HCT116 (cell line): ENCODE measurements around the gene CR1L. TPM values are rescaled to one million over a fixed set of nuclear protein-coding genes. Genes with fewer than 3 reads are reported as not detected.

Experiments used
- ATAC-seq: fragments of 200-7000 bp; cut with Tn5 transposase; 2 replicates; pipeline ENCODE4 v1.9.1; 2020; ENCODE audit warnings: mild to moderate bottlenecking, moderate library complexity
- BruUV-seq: library from RNA; stranded (reverse); fragments of 400-500 nt; replicated peaks from 2 replicates; lab custom pipeline; 2021; lab: Mats Ljungman, UMichigan
- CTCF ChIA-PET: fragments of 300-600 bp; sonication (Branson Sonifier 250); formaldehyde crosslinking; loops from one replicate; lab custom pipeline; 2021; ENCODE audit warnings: antibody characterized with exemption; lab: Charles Lee
- POLR2A ChIA-PET: fragments of 300-600, 350-600 bp; sonication (Branson Sonifier 250); formaldehyde crosslinking; loops from one replicate; lab custom pipeline; 2021; ENCODE audit warnings: antibody characterized with exemption; lab: Charles Lee
- RAD21 ChIA-PET, 2 experiments: fragments of 300-600 bp; sonication (Branson Sonifier 250); formaldehyde crosslinking; loops; one replicate each; lab custom pipeline; 2023; ENCODE audit warnings: low total read pairs in 2 of 2; ENCODE audit not compliant: uncharacterized antibody in 2 of 2, unreplicated experiment in 2 of 2, low non-redundant PET in 1 of 2; lab: Charles Lee
- DNase-seq: peaks from one replicate; pipeline ENCODE4 v3.0.0-alpha.2; 2010; ENCODE audit warnings: low read depth, low spot score
- H2AFZ ChIP-seq: fragments of 200-600 bp; shearing (Covaris generic), sonication (generic); 2 replicates; pipeline ENCODE4 v1.6.1; 2017; ENCODE audit warnings: low read depth, mixed run types, mixed read lengths, antibody characterized with exemption, low read length; ENCODE audit not compliant: poor library complexity, severe bottlenecking
- H3K27ac ChIP-seq: 2 replicates; pipeline ENCODE4 v1.5.1; 2012; ENCODE audit warnings: low read depth, low read length
- H3K27me3 ChIP-seq: fragments of 200-600 bp; sonication (generic); 2 replicates; pipeline ENCODE4 v1.6.1; 2016; ENCODE audit warnings: mixed run types, low read length, mixed read lengths; ENCODE audit not compliant: insufficient read depth
- H3K36me3 ChIP-seq, 2 experiments: fragments of 200-500 bp in 1 of 2; fragments of 200-600 bp in 1 of 2; sonication (Bioruptor generic) in 1 of 2; sonication (generic) in 1 of 2; 2 replicates each; pipeline versions ENCODE4 v1.5.1 to v1.6.1; 2014 to 2016; ENCODE audit warnings: low read length in 2 of 2, inconsistent platforms in 1 of 2, mixed read lengths in 1 of 2, mixed run types in 1 of 2; ENCODE audit not compliant: insufficient read depth in 2 of 2, control insufficient read depth in 1 of 2
- H3K4me1 ChIP-seq, 2 experiments: fragments of 200-600 bp in 1 of 2; sonication (generic) in 1 of 2; 2 replicates each; pipeline versions ENCODE4 v1.5.1 to v1.6.1; 2012 to 2017; ENCODE audit warnings: low read length in 2 of 2, inconsistent platforms in 1 of 2, mild to moderate bottlenecking in 1 of 2, mixed read lengths in 1 of 2, mixed run types in 1 of 2, moderate library complexity in 1 of 2; ENCODE audit not compliant: insufficient read depth in 2 of 2, control insufficient read depth in 1 of 2
- H3K4me2 ChIP-seq: fragments of 200-600 bp; sonication (generic); 2 replicates; pipeline ENCODE4 v1.6.1; 2017; ENCODE audit warnings: mixed run types, low read length, mixed read lengths
- H3K4me3 ChIP-seq, 2 experiments: fragments of 200-600 bp in 1 of 2; sonication (generic) in 1 of 2; replicated peaks in 1 of 2; 2 replicates each; pipeline ENCODE4 v1.5.1; 2011 to 2016; ENCODE audit warnings: low read length in 2 of 2, control low read depth in 1 of 2, low read depth in 1 of 2, mild to moderate bottlenecking in 1 of 2, mixed read lengths in 1 of 2, mixed run types in 1 of 2
- H3K79me2 ChIP-seq: fragments of 200-600 bp; sonication (generic); 2 replicates; pipeline ENCODE4 v1.6.1; 2017; ENCODE audit warnings: mild to moderate bottlenecking, mixed run types, low read length, moderate library complexity, mixed read lengths; ENCODE audit not compliant: insufficient read depth
- H3K9ac ChIP-seq: fragments of 200-600 bp; sonication (generic); 2 replicates; pipeline ENCODE4 v1.6.1; 2016; ENCODE audit warnings: low read length, mixed read lengths
- H3K9me2 ChIP-seq: fragments of 200-600 bp; sonication (generic), shearing (Covaris generic); 2 replicates; pipeline ENCODE4 v1.6.1; 2017; ENCODE audit warnings: mixed run types, mild to moderate bottlenecking, moderate library complexity; ENCODE audit not compliant: insufficient read depth
- H3K9me3 ChIP-seq, 2 experiments: fragments of 200-500 bp in 1 of 2; fragments of 200-600 bp in 1 of 2; sonication (Bioruptor generic) in 1 of 2; sonication (generic) in 1 of 2; 2 replicates each; pipeline ENCODE4 v1.6.1; 2014 to 2017; ENCODE audit warnings: low read length in 2 of 2, mixed read lengths in 2 of 2, inconsistent platforms in 1 of 2, low read depth in 1 of 2, mild to moderate bottlenecking in 1 of 2, mixed run types in 1 of 2, moderate library complexity in 1 of 2; ENCODE audit not compliant: control insufficient read depth in 1 of 2, insufficient read depth in 1 of 2
- H4K20me1 ChIP-seq: fragments of 200-600 bp; sonication (generic), shearing (Covaris generic); 2 replicates; pipeline ENCODE4 v1.6.1; 2017; ENCODE audit warnings: mixed run types, mild to moderate bottlenecking, moderate library complexity; ENCODE audit not compliant: insufficient read depth
- CBX3 ChIP-seq: IDR thresholded peaks from 2 replicates; pipeline ENCODE4 v1.6.1; 2012; ENCODE audit warnings: low read depth
- ELF1 ChIP-seq: IDR thresholded peaks from 2 replicates; pipeline ENCODE4 v1.6.1; 2012; ENCODE audit warnings: low read depth, borderline replicate concordance
- FOSL1 ChIP-seq: IDR thresholded peaks from 2 replicates; pipeline ENCODE4 v1.6.1; 2012; ENCODE audit warnings: low read depth
- JUND ChIP-seq: IDR thresholded peaks from 2 replicates; pipeline ENCODE4 v1.6.1; 2012
- MAX ChIP-seq: IDR thresholded peaks from 2 replicates; pipeline ENCODE4 v1.6.1; 2012
- POLR2AphosphoS5 ChIP-seq: IDR thresholded peaks from 2 replicates; pipeline ENCODE4 v1.6.1; 2011; ENCODE audit warnings: mild to moderate bottlenecking, low read depth, low read length, moderate library complexity
- RAD21 ChIP-seq: IDR thresholded peaks from 2 replicates; pipeline ENCODE4 v1.6.1; 2012; ENCODE audit warnings: low read depth, mild to moderate bottlenecking
- SIN3A ChIP-seq: IDR thresholded peaks from 2 replicates; pipeline ENCODE4 v1.6.1; 2012; ENCODE audit warnings: low read depth
- ZNF274 ChIP-seq: fragments of 200-500 bp; sonication (Bioruptor generic); IDR thresholded peaks from 2 replicates; pipeline ENCODE4 v1.6.1; 2014; ENCODE audit warnings: mild to moderate bottlenecking, low read depth, low read length, inconsistent platforms
- intact Hi-C: fragments of 100-400 bp; cut with micrococcal nuclease; formaldehyde crosslinking; loops from 2 replicates; pipeline ENCODE4 v1.10.0; 2022
- total RNA-seq: library from RNA; stranded (reverse); gene quantifications from one replicate; pipeline ENCODE4 v1.2.1, GENCODE V29; 2021; ENCODE audit not compliant: unreplicated experiment

Gene CR1L
- total RNA-seq, 1 experiment from 2014 or later, result 0.15 TPM

GRCh38 chr1:207644166-207644851 is 624 bp upstream of the CR1L start:
- ATAC-seq (no peak), DNase-seq (no peak)
- H3K4me2 ChIP-seq, result no peak overlapping the region
- intact Hi-C loops, result no loop called here
- no peak overlapping the region for H3K4me3 ChIP-seq
- TF ChIP-seq FOSL1, result no peak
- no peak for TF ChIP-seq JUND
- TF ChIP-seq CBX3, result no peak
- TF ChIP-seq MAX, result no peak
- no peak for TF ChIP-seq SIN3A
- no peak for TF ChIP-seq ELF1
- RAD21 ChIA-PET, result no interaction called here
- H3K4me1 ChIP-seq, result no peaks in the 10 kb centered on the region
- no peaks in the 10 kb centered on the region for H3K9me2 ChIP-seq
- no peaks in the 10 kb centered on the region for H4K20me1 ChIP-seq
- CTCF ChIA-PET, result no interaction called here
- BruUV-seq, result no TSS peak
- no peaks in the 10 kb centered on the region for H3K36me3 ChIP-seq
- no peak overlapping the region for H3K27ac ChIP-seq
- H3K9ac ChIP-seq, result no peak overlapping the region
- POLR2A ChIA-PET, result no interaction called here
- no peaks in the 10 kb centered on the region for H3K9me3 ChIP-seq
- no peaks in the 10 kb centered on the region for H3K27me3 ChIP-seq
- H2AFZ ChIP-seq, result no peak overlapping the region
- no peaks in the 10 kb centered on the region for H3K79me2 ChIP-seq

- no peak for ATAC-seq
- no peak for TF ChIP-seq POLR2AphosphoS5
- no peak for TF ChIP-seq SIN3A
- TF ChIP-seq ELF1, result no peak
- TF ChIP-seq RAD21, result no peak
- no peak for TF ChIP-seq ZNF274
- no peaks in the 10 kb centered on the region for H3K4me1 ChIP-seq
- no peak overlapping the region for H3K4me2 ChIP-seq
- no peak overlapping the region for H3K27ac ChIP-seq
- no peak overlapping the region for H2AFZ ChIP-seq
- intact Hi-C loops, result no loop called here
- no peaks in the 10 kb centered on the region for H3K27me3 ChIP-seq
- no peak overlapping the region for H3K9ac ChIP-seq
- RAD21 ChIA-PET, result no interaction called here
- no TSS peak for BruUV-seq
- no peaks in the 10 kb centered on the region for H3K9me2 ChIP-seq
- H3K79me2 ChIP-seq, result no peaks in the 10 kb centered on the region
- H3K36me3 ChIP-seq, result no peaks in the 10 kb centered on the region
- no peak for DNase-seq
- H3K9me3 ChIP-seq, result no peaks in the 10 kb centered on the region
- CTCF ChIA-PET, result no interaction called here
- H4K20me1 ChIP-seq, result no peaks in the 10 kb centered on the region
- H3K4me3 ChIP-seq, result no peak overlapping the region
- POLR2A ChIA-PET, result no interaction called here
Measured at GRCh38 chr1:207645635-207646081, 725 bp downstream of the CR1L start.
